Activated CD8-positive, alpha-beta memory T cell treated with anti-CD3 and anti-CD28 coated beads, Interleukin-2, amount 50 U/mL, for 4 hours (primary cell): Measurements from ENCODE around the gene KIRREL3.

Experiments used
- DNase-seq: peaks from one replicate; pipeline ENCODE4 v3.0.0-alpha.2; 2020

Gene KIRREL3

GRCh38 chr11:126478466-126478865, 522.1 kb downstream of the KIRREL3 start:
- no peak for DNase-seq

- no peak for DNase-seq
Measured at GRCh38 chr11:126477535-126478305, 522.9 kb downstream of the KIRREL3 start.

GRCh38 chr11:126476977-126477376, 523.6 kb downstream of the KIRREL3 start:
- no peak for DNase-seq

- no peak for DNase-seq
Measured at GRCh38 chr11:126476266-126476924, 524.2 kb downstream of the KIRREL3 start.

- DNase-seq = no peak
Measured at GRCh38 chr11:126475014-126475991, 525.3 kb downstream of the KIRREL3 start.

- DNase-seq = no peak
Measured at GRCh38 chr11:126474220-126474619, 526.4 kb downstream of the KIRREL3 start.

GRCh38 chr11:126473269-126473668, 527.3 kb downstream of the KIRREL3 start:
- DNase-seq = no peak

GRCh38 chr11:126469311-126469710, 531.3 kb downstream of the KIRREL3 start:
- no peak for DNase-seq

- no peak for DNase-seq
Measured at GRCh38 chr11:126468102-126468521, 532.5 kb downstream of the KIRREL3 start.

- DNase-seq = no peak
Measured at GRCh38 chr11:126467471-126467870, 533.1 kb downstream of the KIRREL3 start.

GRCh38 chr11:126467046-126467370, 533.6 kb downstream of the KIRREL3 start:
- no peak for DNase-seq

- DNase-seq = no peak
Measured at GRCh38 chr11:126466236-126467045, 534.1 kb downstream of the KIRREL3 start.

GRCh38 chr11:126465573-126466188, 534.9 kb downstream of the KIRREL3 start:
- DNase-seq = no peak

- no peak for DNase-seq
Measured at GRCh38 chr11:126464796-126465195, 535.8 kb downstream of the KIRREL3 start.

GRCh38 chr11:126462422-126462821, 538.1 kb downstream of the KIRREL3 start:
- no peak for DNase-seq

- DNase-seq = no peak
Measured at GRCh38 chr11:126461996-126462395, 538.6 kb downstream of the KIRREL3 start.

GRCh38 chr11:126461096-126461440, 539.5 kb downstream of the KIRREL3 start:
- DNase-seq = no peak

- no peak for DNase-seq
Measured at GRCh38 chr11:126460417-126461095, 540.0 kb downstream of the KIRREL3 start.

GRCh38 chr11:126459691-126460281, 540.8 kb downstream of the KIRREL3 start:
- no peak for DNase-seq

- DNase-seq = no peak
Measured at GRCh38 chr11:126457817-126458216, 542.8 kb downstream of the KIRREL3 start.
